A673 (cell line): ENCODE data around the gene RPF1.

Source experiments
- CTCF ChIP-seq: fragments of 300-800, 200-600 bp; sonication (generic); conservative IDR thresholded peaks from 2 replicates; pipeline ENCODE4 v1.5.1; 2017; ENCODE audit warnings: low read depth, mild to moderate bottlenecking, antibody characterized with exemption, low read length, moderate library complexity, mixed read lengths
- EZH2 ChIP-seq: fragments of 200-600 bp; sonication (generic); IDR thresholded peaks from 2 replicates; pipeline ENCODE4 v1.6.1; 2017; ENCODE audit warnings: borderline replicate concordance, low read depth, mild to moderate bottlenecking, mixed read lengths, antibody characterized with exemption, low read length; ENCODE audit not compliant: poor library complexity, severe bottlenecking

DNA sequence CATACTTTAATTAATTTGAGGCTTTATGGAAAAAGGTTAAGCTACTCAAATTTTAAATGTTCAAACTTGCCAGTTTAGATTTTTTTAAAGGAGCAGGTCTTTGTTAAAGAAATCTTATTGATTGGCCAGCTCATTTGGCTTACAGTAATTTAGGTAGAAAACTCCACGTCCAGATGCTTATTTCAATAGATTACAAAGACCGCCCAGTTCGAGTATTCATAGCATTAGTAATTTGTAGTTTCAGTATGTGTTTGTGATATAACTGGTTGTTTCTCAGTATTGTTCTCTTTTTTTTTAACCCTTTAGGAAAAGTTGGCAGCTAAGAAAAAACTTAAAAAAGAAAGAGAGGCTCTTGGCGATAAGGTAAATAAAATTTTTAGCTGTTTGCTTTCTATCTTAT, 1.6 kb downstream of the RPF1 start:
- TF ChIP-seq CTCF (no peak), EZH2 (no peak)
